ENCODE data around the gene DSTN.

The DSTN gene

GRCh38 chr20:17579369-17580039 is 9.6 kb downstream of the DSTN start:
- Histone ChIP-seq H3K36me3 (no peaks in the 10 kb centered on the region), H3K27me3 (no peaks in the 10 kb centered on the region), H3K27ac (no peak overlapping the region), H3K4me3 (ENCODE audit: low read depth in 1 of 2, low read length in 1 of 2) (no peak overlapping the region), H3K4me1 (ENCODE audit: control insufficient read depth in 1 of 2, insufficient read depth in 1 of 2, low read depth in 1 of 2, low read length in 1 of 2) (no peaks in the 10 kb centered on the region), H3K9me3 (no peaks in the 10 kb centered on the region)
- TF ChIP-seq CTCF (IDR thresholded peaks at IDR 0.05), result no peak

- no peaks in the 10 kb centered on the region for H3K9me3 ChIP-seq
- no peak overlapping the region for H3K27ac ChIP-seq
- no peaks in the 10 kb centered on the region for H3K4me1 ChIP-seq (ENCODE audit: control insufficient read depth in 1 of 2, insufficient read depth in 1 of 2, low read depth in 1 of 2, low read length in 1 of 2)
- no peaks in the 10 kb centered on the region for H3K36me3 ChIP-seq
- H3K27me3 ChIP-seq, result no peaks in the 10 kb centered on the region
- no peak for TF ChIP-seq CTCF (IDR thresholded peaks at IDR 0.05)
- no peak overlapping the region for H3K4me3 ChIP-seq (ENCODE audit: low read depth in 1 of 2, low read length in 1 of 2)
Observed at GRCh38 chr20:17580895-17581294, 11.0 kb downstream of the DSTN start.

DNA sequence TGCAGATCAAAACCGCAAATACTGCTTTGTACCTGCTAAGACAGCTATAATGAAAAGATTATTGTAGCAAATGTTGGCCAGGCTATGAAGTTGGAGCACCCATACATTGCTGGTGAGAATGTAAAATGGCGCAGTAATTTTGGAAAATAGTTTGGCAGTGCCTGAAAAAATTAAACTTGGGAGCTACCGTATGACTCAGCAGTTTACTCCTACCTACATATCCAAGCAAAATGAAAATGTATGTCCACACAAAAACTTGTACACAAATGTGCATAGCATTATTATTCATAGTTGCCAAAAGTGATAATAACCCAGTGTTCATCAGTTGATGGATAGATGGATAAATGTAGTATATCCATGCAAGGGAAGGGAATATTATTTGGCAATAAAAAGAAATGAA is 13.3 kb downstream of the DSTN start:
- no peak for TF ChIP-seq CTCF (IDR thresholded peaks at IDR 0.05)

GRCh38 chr20:17584689-17585088 is 14.8 kb downstream of the DSTN start:
- Histone ChIP-seq H3K4me1 (ENCODE audit: control insufficient read depth in 1 of 2, insufficient read depth in 1 of 2, low read depth in 1 of 2, low read length in 1 of 2) (no peaks in the 10 kb centered on the region), H3K9me3 (no peaks in the 10 kb centered on the region), H3K27ac (no peak overlapping the region), H3K36me3 (no peaks in the 10 kb centered on the region), H3K4me3 (ENCODE audit: low read depth in 1 of 2, low read length in 1 of 2) (no peak overlapping the region), H3K27me3 (no peaks in the 10 kb centered on the region)
- TF ChIP-seq CTCF (IDR thresholded peaks at IDR 0.05), result no peak

More for the DNA sequence above, 13.3 kb downstream of the DSTN start:
- no peaks in the 10 kb centered on the region for H3K4me1 ChIP-seq (ENCODE audit: control insufficient read depth in 1 of 2, insufficient read depth in 1 of 2, low read depth in 1 of 2, low read length in 1 of 2)
- H3K9me3 ChIP-seq, result no peaks in the 10 kb centered on the region
- no peak overlapping the region for H3K27ac ChIP-seq
- H3K4me3 ChIP-seq (ENCODE audit: low read depth in 1 of 2, low read length in 1 of 2), result no peak overlapping the region
- no peaks in the 10 kb centered on the region for H3K36me3 ChIP-seq
- no peaks in the 10 kb centered on the region for H3K27me3 ChIP-seq

DNA sequence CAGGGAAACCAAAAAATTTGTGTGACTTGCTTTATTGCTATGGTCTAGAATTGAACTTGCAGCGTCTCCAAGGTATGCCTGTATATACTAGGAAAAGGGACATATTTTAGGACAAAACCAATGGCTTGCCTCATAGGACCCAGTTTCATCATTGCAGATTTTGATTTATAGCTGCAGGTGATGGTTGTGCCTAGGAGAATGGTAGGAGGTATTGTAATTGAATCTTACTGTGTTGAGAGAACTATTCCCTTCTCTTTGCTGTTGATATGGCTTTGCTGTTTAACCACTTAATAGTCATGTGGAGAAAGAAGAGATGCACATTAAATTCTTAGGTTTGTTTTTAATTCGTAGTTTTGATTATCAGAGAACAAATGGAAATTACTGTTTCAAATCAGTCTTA is 16.4 kb downstream of the DSTN start:
- Histone ChIP-seq H3K9me3 (no peaks in the 10 kb centered on the region), H3K4me3 (ENCODE audit: low read depth in 1 of 2, low read length in 1 of 2) (no peak overlapping the region), H3K4me1 (ENCODE audit: control insufficient read depth in 1 of 2, insufficient read depth in 1 of 2, low read depth in 1 of 2, low read length in 1 of 2) (no peaks in the 10 kb centered on the region), H3K27ac (no peak overlapping the region), H3K27me3 (no peaks in the 10 kb centered on the region), H3K36me3 (no peaks in the 10 kb centered on the region)
- TF ChIP-seq CTCF (IDR thresholded peaks at IDR 0.05), result no peak
